Activated T-helper 1 cell treated with anti-CD3 and anti-CD28 coated beads, Interleukin-12 subunit alpha, Interleukin-12 subunit beta, Interleukin-2, Interleukin-4 antibody, amounts not matched to agents 30 ng/mL and 10 ng/mL and 1 ng/mL, durations not matched to agents 14 hours and 24 hours and 36 hours (primary cell): ENCODE data around the gene OCA2. TPM values are rescaled to one million over a fixed set of nuclear protein-coding genes. Genes with fewer than 3 reads are reported as not detected.
"Not testable (repeated sequence)": the region's sequence is repeated elsewhere in the genome, so short reads cannot be mapped to it uniquely, and the experiment has no call there.

Experiments used
- DNase-seq: peaks from one replicate; pipeline ENCODE4 v3.0.0; 2021; ENCODE audit warnings: low spot score
- H3K27ac Mint-ChIP-seq: one replicate; pipeline ENCODE4 v1.8.0; 2021; ENCODE audit warnings: mild to moderate bottlenecking, mixed read lengths
- H3K27me3 Mint-ChIP-seq: one replicate; pipeline ENCODE4 v1.8.0; 2022; ENCODE audit warnings: mild to moderate bottlenecking, moderate library complexity, mixed read lengths; ENCODE audit not compliant: insufficient read depth
- H3K36me3 Mint-ChIP-seq: one replicate; pipeline ENCODE4 v1.8.0; 2021; ENCODE audit warnings: low read depth, mixed read lengths
- H3K4me1 Mint-ChIP-seq: one replicate; pipeline ENCODE4 v1.8.0; 2021; ENCODE audit warnings: low read depth, mixed read lengths
- H3K4me3 Mint-ChIP-seq: one replicate; pipeline ENCODE4 v1.8.0; 2021; ENCODE audit warnings: mild to moderate bottlenecking, moderate library complexity, mixed read lengths
- H3K9me3 Mint-ChIP-seq: one replicate; pipeline ENCODE4 v1.8.0; 2021; ENCODE audit warnings: mixed read lengths
- intact Hi-C: fragments of 100-400 bp; cut with micrococcal nuclease; formaldehyde crosslinking; loops from one replicate; pipeline ENCODE4 v1.15.1; 2024
- total RNA-seq: library from RNA; stranded (reverse); gene quantifications from 2 replicates; pipeline ENCODE4 v1.2.3, GENCODE V29; 2022

The OCA2 gene
- total RNA-seq, 1 donor from 2014 or later = not detected

DNA sequence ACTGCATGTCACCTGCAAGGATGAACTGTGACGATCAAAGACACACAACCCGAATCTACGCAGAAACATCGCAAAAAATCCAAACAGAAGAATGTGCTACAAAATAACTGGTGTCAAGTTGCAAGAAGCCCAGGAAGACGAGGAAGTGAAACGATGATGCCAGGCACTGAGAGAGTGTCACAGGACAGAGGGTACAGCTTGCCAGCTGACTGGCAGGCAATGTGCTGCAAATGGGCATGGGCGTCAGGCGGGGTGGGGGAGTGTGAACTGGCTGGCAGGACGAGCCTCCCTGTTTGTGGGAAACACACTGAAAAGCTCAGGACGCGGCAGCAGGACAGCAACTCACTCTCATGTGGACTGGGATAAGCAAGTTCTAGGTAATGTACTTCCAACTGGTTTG lies 28.9 kb upstream of the OCA2 start:
- no peak for DNase-seq
- Mint-ChIP-seq H3K4me3 (no peak overlapping the region), H3K4me1 (no peaks in the 10 kb centered on the region), H3K9me3 (no peaks in the 10 kb centered on the region), H3K27ac (no peak overlapping the region), H3K36me3 (peaks cover 14% of the 10 kb centered on the region), H3K27me3 (no peaks in the 10 kb centered on the region)
- intact Hi-C loops = loop anchor here (10.0 kb wide), 1 partner anchor 847 kb away; no protein-coding TSS in a partner anchor

GRCh38 chr15:28127036-28127435 lies 27.9 kb upstream of the OCA2 start:
- no peak for DNase-seq
- Mint-ChIP-seq H3K27ac (no peak overlapping the region), H3K4me3 (no peak overlapping the region), H3K27me3 (no peaks in the 10 kb centered on the region), H3K4me1 (no peaks in the 10 kb centered on the region), H3K9me3 (no peaks in the 10 kb centered on the region), H3K36me3 (peaks cover 9% of the 10 kb centered on the region)
- intact Hi-C loops = loop anchor here (10.0 kb wide), 1 partner anchor 848 kb away; no protein-coding TSS in a partner anchor

DNA sequence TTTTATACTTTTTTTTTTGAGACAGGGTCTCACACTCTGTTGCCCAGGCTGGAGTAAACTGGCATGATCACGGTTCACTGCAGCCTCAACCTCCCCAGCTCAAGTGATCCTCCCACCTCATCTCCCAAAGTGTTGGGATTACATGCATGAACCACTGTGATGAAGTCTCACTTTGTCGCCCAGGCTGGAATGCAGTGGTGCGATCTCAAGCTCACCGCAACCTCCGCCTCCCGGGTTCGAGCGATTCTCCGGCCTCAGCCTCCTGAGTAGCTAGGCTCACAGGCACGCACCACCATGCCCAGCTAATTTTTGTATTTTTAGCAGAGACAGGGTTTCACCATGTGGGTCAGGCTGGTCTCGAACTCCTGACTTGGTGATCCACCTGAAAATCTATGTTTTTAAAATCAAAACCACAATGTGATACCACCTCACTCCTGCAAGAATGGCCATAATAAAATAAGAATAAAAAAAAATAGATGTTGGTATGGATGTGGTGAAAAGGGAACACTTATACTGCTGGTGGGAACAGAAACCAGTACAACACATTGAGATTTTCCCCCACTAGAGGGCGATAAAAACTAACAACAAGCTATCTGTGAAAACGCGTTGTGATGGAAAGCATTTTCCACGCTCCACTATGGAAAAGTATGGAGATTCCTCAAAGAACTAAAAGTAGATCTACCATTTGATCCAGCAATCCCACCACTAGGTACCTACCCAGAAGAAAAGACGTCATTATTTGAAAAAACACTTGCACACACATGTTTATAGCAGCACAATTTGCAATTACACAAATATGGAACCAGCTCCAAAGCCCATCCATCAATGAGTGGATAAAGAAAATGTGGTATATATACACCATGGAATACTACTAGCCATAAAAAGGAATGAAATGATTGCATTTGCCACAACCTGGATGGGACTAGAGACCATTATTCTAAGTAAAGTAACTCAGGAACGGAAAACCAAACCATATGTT lies 26.8 kb upstream of the OCA2 start:
- intact Hi-C loops = loop anchor here (10.0 kb wide), 1 partner anchor 849 kb away; no protein-coding TSS in a partner anchor
- DNase-seq = no peak

GRCh38 chr15:28124841-28125240 lies 25.7 kb upstream of the OCA2 start:
- no peak for DNase-seq
- H3K9me3 Mint-ChIP-seq = no peaks in the 10 kb centered on the region
- intact Hi-C loops = loop anchor here (10.0 kb wide), 1 partner anchor 850 kb away; no protein-coding TSS in a partner anchor
- H3K27ac Mint-ChIP-seq = no peak overlapping the region
- H3K4me1 Mint-ChIP-seq = no peaks in the 10 kb centered on the region
- no peaks in the 10 kb centered on the region for H3K27me3 Mint-ChIP-seq
- no peak overlapping the region for H3K4me3 Mint-ChIP-seq
- peaks cover 6% of the 10 kb centered on the region for H3K36me3 Mint-ChIP-seq

More for the DNA sequence above, 26.8 kb upstream of the OCA2 start:
- Mint-ChIP-seq H3K4me3 (no peak overlapping the region), H3K36me3 (peaks cover 6% of the 10 kb centered on the region), H3K27me3 (no peaks in the 10 kb centered on the region), H3K4me1 (no peaks in the 10 kb centered on the region), H3K9me3 (no peaks in the 10 kb centered on the region), H3K27ac (no peak overlapping the region)

DNA sequence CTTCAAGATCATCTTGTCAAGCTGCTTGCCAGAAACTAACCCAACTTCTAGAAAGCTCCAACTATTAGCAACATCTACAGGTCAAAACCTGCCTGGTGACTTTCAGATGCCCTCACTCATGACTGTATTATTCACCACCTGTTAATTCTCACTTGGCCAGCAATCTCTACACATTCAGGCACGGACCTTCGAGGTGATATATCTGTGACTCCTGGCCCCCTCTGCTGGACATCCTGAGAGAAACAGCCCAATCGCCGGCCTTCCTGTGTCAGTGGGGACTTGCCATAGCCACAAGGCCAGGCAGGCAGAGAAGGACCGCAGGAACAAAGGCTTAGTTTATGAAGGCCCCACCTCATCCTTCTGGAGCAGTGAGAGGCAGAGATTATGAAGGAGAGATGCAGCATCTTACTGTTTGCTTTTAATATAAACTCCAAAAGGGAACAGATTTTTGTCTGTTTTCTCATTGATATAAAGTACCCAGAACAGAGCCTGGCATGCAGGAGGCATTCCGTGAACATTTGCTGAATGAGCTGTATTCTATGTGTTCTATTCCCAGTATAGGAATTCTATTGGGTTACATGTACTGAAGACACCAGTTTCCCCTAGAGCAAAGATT lies 24.4 kb upstream of the OCA2 start:
- no peak overlapping the region for H3K4me3 Mint-ChIP-seq
- H3K9me3 Mint-ChIP-seq = no peaks in the 10 kb centered on the region
- peak; percentile 25 for DNase-seq
- no peak overlapping the region for H3K27ac Mint-ChIP-seq
- intact Hi-C loops = loop anchor here (1.0 to 10.0 kb wide), 2 partner anchors 37 to 851 kb away; no protein-coding TSS in a partner anchor
- no peaks in the 10 kb centered on the region for H3K4me1 Mint-ChIP-seq
- H3K27me3 Mint-ChIP-seq = no peaks in the 10 kb centered on the region
- H3K36me3 Mint-ChIP-seq = peaks cover 6% of the 10 kb centered on the region

GRCh38 chr15:28122038-28122949 lies 23.2 kb upstream of the OCA2 start:
- Mint-ChIP-seq H3K27me3 (peaks cover 1% of the 10 kb centered on the region), H3K27ac (no peak overlapping the region), H3K4me3 (no peak overlapping the region), H3K4me1 (no peaks in the 10 kb centered on the region), H3K36me3 (peaks cover 4% of the 10 kb centered on the region), H3K9me3 (no peaks in the 10 kb centered on the region)
- intact Hi-C loops = loop anchor here (10.0 kb wide), 1 partner anchor 853 kb away; no protein-coding TSS in a partner anchor
- DNase-seq = no peak

- not testable (repeated sequence) for H3K4me1 Mint-ChIP-seq, H3K9me3 Mint-ChIP-seq, H3K27ac Mint-ChIP-seq, H3K4me3 Mint-ChIP-seq, DNase-seq, H3K36me3 Mint-ChIP-seq, H3K27me3 Mint-ChIP-seq
- intact Hi-C loops = loop anchor here (10.0 kb wide), 1 partner anchor 853 kb away; no protein-coding TSS in a partner anchor
These were observed 22.5 kb upstream of the OCA2 start for GRCh38 chr15:28121577-28121976.

- H3K4me1 Mint-ChIP-seq = no peaks in the 10 kb centered on the region
- H3K27ac Mint-ChIP-seq = no peak overlapping the region
- DNase-seq = no peak
- peaks cover 1% of the 10 kb centered on the region for H3K27me3 Mint-ChIP-seq
- peaks cover 4% of the 10 kb centered on the region for H3K36me3 Mint-ChIP-seq
- H3K4me3 Mint-ChIP-seq = no peak overlapping the region
- no peaks in the 10 kb centered on the region for H3K9me3 Mint-ChIP-seq
- intact Hi-C loops = loop anchor here (10.0 kb wide), 1 partner anchor 855 kb away; no protein-coding TSS in a partner anchor
These were observed 21.2 kb upstream of the OCA2 start for GRCh38 chr15:28120359-28120640.

DNA sequence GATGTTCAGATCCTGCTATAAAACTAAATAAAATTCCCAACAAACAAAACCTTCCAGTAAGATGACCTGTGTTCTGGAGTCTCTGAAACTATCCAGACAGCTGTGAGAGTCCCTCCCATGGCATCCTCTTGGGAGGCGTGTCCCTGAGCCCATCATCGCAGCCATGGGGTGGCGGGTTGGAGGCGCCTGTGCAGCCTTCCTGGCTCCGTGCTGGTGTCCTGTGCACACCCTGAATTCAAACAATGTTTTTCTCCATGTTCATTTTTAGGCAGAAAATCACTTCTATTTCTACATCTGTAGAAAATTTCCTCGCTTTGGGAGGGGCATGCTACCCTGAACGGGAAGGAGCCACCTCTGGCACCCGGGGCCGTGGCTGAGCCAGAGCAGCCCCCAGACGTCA lies 19.4 kb upstream of the OCA2 start:
- Mint-ChIP-seq H3K36me3 (peaks cover 5% of the 10 kb centered on the region), H3K4me3 (no peak overlapping the region), H3K27ac (no peak overlapping the region), H3K4me1 (no peaks in the 10 kb centered on the region), H3K27me3 (peaks cover 1% of the 10 kb centered on the region), H3K9me3 (no peaks in the 10 kb centered on the region)
- intact Hi-C loops = no loop called here
- no peak for DNase-seq

GRCh38 chr15:28118083-28118482 lies 19.0 kb upstream of the OCA2 start:
- intact Hi-C loops = no loop called here
- Mint-ChIP-seq H3K4me1 (no peaks in the 10 kb centered on the region), H3K36me3 (peaks cover 1% of the 10 kb centered on the region), H3K4me3 (no peak overlapping the region), H3K27ac (no peak overlapping the region), H3K9me3 (no peaks in the 10 kb centered on the region), H3K27me3 (peaks cover 1% of the 10 kb centered on the region)
- no peak for DNase-seq

DNA sequence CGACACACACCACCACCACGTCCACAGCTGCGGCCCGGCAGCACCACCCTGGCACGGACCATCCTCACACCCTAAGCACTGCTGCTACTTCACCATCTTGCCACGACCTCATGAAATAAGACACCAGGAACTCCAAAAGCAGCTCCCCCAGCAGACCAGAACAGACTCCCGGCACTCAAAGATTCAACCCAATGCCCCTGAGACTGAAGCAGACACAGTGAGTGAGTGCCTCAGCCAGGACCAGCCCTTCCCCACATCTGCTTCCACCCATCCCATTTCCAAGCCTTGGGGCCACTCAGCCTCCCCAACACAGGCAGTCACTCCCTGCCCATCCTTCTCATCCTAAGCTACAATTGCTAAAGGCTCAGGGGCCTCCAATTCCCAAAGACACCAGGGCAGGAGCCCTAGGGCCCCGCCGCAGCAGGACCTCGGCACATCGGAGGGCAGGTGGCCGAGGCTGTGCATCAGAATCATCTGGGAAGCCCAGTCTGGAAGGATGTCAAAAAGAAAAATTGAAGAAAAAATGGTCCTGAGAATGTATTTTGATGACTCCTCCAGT lies 18.4 kb upstream of the OCA2 start:
- H3K4me1 Mint-ChIP-seq = no peaks in the 10 kb centered on the region
- no peak overlapping the region for H3K4me3 Mint-ChIP-seq
- DNase-seq = no peak
- H3K9me3 Mint-ChIP-seq = no peaks in the 10 kb centered on the region
- no peak overlapping the region for H3K27ac Mint-ChIP-seq
- H3K36me3 Mint-ChIP-seq = peaks cover 1% of the 10 kb centered on the region
- intact Hi-C loops = no loop called here
- peaks cover 1% of the 10 kb centered on the region for H3K27me3 Mint-ChIP-seq
